Hematopoietic multipotent progenitor cell treated with erythropoietin and hydrocortisone succinate and interleukin-3 and kit ligand, for 8 days (in vitro differentiated cells): ENCODE data around the gene RFTN1.
A peak's percentile ranks its signal among the peaks of the same experiment; 100 is the strongest.

Experiments
- DNase-seq: peaks from one replicate; pipeline ENCODE4 v3.0.0-alpha.2; 2015

Gene RFTN1

GRCh38 chr3:16400106-16400931 is 113.2 kb downstream of the RFTN1 start:
- no peak for DNase-seq

- DNase-seq: peak; percentile 69
Observed at GRCh38 chr3:16399473-16399872, 114.0 kb downstream of the RFTN1 start.

GRCh38 chr3:16398648-16399047 is 114.9 kb downstream of the RFTN1 start:
- no peak for DNase-seq

GRCh38 chr3:16396202-16396601 is 117.3 kb downstream of the RFTN1 start:
- DNase-seq: no peak

GRCh38 chr3:16395212-16395611 is 118.3 kb downstream of the RFTN1 start:
- peak; percentile 66 for DNase-seq

GRCh38 chr3:16394639-16395038 is 118.9 kb downstream of the RFTN1 start:
- no peak for DNase-seq

GRCh38 chr3:16392717-16393116 is 120.8 kb downstream of the RFTN1 start:
- DNase-seq: no peak

- no peak for DNase-seq
Observed at GRCh38 chr3:16392065-16392464, 121.4 kb downstream of the RFTN1 start.

- no peak for DNase-seq
Observed at GRCh38 chr3:16390581-16390980, 122.9 kb downstream of the RFTN1 start.

GRCh38 chr3:16388850-16389441 is 124.6 kb downstream of the RFTN1 start:
- no peak for DNase-seq

GRCh38 chr3:16386561-16386960 is 126.9 kb downstream of the RFTN1 start:
- DNase-seq: no peak

- no peak for DNase-seq
Observed at GRCh38 chr3:16385151-16385550, 128.3 kb downstream of the RFTN1 start.

GRCh38 chr3:16383864-16384263 is 129.6 kb downstream of the RFTN1 start:
- DNase-seq: no peak

- no peak for DNase-seq
Observed at GRCh38 chr3:16382845-16383244, 130.7 kb downstream of the RFTN1 start.

- no peak for DNase-seq
Observed at GRCh38 chr3:16381426-16381825, 132.1 kb downstream of the RFTN1 start.

GRCh38 chr3:16380421-16380820 is 133.1 kb downstream of the RFTN1 start:
- no peak for DNase-seq

- DNase-seq: no peak
Observed at GRCh38 chr3:16379838-16380237, 133.7 kb downstream of the RFTN1 start.

- no peak for DNase-seq
Observed at GRCh38 chr3:16378920-16379319, 134.6 kb downstream of the RFTN1 start.

- no peak for DNase-seq
Observed at GRCh38 chr3:16378415-16378814, 135.1 kb downstream of the RFTN1 start.

GRCh38 chr3:16377847-16378302 is 135.6 kb downstream of the RFTN1 start:
- no peak for DNase-seq

- no peak for DNase-seq
Observed at GRCh38 chr3:16377196-16377595, 136.3 kb downstream of the RFTN1 start.

GRCh38 chr3:16375891-16376290 is 137.6 kb downstream of the RFTN1 start:
- DNase-seq: no peak

- DNase-seq: no peak
Observed at GRCh38 chr3:16374935-16375245, 138.6 kb downstream of the RFTN1 start.

GRCh38 chr3:16374047-16374934 is 139.2 kb downstream of the RFTN1 start:
- DNase-seq: no peak
